Endometrium (tissue), 2 donors: Measurements from ENCODE around the gene HRH2.
"Not testable (repeated sequence)": the region's sequence is repeated elsewhere in the genome, so short reads cannot be mapped to it uniquely, and the experiment has no call there.

Experiments
- FAIRE-seq: peaks from 2 replicates; lab custom pipeline; 2012; peaks lifted over from hg19 to GRCh38; lab: Jason Lieb, UNC
- donor health status: control.
- donor health status: control.

HRH2 gene

GRCh38 chr5:175714479-175715085 is 56.7 kb downstream of the HRH2 start:
- no peak for FAIRE-seq

DNA sequence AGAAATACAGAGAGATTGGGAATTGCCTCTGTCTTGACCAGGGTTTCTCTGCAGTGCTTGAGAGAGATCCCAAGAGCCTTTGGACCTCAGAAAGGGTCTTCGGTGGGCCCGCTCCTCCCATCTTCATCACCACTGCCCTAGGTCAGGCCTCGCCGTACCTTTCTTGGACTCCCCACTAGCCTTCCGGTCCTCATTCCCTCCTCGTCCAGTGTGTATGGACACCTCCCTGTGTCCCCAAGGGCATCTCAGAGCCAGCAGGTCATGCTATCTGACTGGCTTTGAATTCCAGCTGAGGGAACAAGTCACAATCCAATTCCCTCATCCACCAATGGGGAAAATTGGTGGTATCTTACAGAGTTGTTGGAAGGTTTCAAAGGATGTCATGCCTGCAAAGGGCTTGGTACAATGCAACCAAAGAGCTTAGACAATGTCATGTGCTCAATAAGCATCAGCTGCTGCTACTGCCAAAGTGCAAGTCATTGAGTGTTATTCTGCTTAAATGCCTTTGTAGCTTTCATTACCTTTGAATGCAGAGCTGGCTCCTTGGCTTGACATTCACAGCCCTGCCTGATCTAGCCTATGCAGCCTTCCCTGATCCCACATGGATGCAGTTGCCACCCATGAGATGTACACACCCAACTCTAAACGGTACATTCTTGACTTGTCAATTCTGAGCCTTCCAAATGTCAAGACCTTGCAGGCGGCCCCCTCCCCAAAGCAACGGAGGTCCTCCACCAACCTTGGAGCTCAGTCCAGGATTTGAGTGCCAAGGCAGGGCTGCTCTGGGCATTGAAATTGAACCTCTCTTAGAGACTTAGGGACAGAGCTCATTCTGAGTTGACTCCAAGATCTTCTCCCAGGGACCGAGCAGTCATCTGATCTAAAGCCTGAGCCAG is 58.0 kb downstream of the HRH2 start:
- no peak for FAIRE-seq

DNA sequence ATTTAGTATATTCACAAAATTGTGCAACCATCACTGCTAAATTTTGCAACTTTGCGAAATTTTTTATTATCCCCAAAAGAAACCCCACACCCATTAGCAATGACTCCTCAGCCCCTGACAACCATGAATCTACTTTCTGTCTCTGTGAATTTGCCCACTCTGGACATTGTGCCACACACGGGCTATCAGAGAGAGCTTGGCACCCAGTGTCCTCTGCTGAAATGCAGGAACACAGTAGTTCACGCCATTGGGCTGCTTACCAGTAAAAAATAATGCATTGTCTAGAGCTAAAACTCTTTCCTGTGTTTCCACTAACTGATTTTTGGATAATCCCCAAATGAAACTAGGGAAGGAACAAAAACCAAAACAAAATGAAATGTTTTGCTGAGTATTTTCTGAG is 60.0 kb downstream of the HRH2 start:
- FAIRE-seq = no peak

DNA sequence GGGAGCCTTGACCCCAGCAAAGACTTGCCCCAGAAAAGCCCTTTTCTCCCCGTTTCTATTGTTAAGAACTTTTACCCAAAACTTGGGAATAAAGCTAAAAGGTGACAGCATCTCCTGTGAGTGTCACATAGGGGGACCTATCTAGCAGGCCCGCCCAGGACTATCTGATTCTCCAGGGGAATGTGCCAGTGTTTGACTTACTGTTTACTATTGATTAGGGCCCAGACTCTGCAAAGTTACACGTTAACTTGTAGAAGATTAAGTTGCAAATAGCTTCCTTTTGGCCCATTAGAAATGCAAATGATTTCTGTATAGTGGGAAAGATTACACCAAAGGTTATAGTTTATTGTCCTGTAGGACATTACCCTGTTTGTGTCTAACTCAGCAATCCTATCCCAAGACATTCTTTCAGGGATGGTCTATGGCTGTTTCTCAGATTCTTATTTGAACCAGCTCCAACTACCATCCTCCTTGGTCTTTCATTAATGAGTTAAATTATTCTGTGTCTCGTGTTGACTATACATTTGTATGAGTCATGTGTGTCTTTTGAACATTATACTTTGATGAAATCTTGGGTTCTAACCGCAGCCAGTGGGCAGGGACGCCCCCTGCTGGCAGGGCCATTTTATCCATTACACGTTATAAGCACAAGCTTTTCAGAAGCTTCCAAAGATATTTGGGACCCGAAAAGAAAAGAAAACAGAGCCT is 60.7 kb downstream of the HRH2 start:
- no peak for FAIRE-seq

DNA sequence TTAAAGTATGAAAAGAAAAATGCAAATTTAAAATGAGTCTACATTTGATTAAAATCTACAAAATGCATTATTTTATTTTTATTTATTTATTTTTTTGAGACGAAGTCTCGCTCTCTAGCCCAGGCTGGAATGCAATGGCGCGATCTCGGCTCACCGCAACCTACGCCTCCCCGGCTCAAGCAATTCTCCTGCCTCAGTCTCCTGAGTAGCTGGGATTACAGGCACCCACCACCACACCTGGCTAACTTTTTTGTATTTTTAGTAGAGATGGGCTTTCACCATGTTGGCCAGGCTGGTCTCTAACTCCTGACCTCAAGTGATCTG is 61.2 kb downstream of the HRH2 start:
- not testable (repeated sequence) for FAIRE-seq

- no peak for FAIRE-seq
These were observed 66.7 kb downstream of the HRH2 start for GRCh38 chr5:175724314-175725275.

- no peak for FAIRE-seq
These were observed 70.4 kb downstream of the HRH2 start for GRCh38 chr5:175728316-175728715.

DNA sequence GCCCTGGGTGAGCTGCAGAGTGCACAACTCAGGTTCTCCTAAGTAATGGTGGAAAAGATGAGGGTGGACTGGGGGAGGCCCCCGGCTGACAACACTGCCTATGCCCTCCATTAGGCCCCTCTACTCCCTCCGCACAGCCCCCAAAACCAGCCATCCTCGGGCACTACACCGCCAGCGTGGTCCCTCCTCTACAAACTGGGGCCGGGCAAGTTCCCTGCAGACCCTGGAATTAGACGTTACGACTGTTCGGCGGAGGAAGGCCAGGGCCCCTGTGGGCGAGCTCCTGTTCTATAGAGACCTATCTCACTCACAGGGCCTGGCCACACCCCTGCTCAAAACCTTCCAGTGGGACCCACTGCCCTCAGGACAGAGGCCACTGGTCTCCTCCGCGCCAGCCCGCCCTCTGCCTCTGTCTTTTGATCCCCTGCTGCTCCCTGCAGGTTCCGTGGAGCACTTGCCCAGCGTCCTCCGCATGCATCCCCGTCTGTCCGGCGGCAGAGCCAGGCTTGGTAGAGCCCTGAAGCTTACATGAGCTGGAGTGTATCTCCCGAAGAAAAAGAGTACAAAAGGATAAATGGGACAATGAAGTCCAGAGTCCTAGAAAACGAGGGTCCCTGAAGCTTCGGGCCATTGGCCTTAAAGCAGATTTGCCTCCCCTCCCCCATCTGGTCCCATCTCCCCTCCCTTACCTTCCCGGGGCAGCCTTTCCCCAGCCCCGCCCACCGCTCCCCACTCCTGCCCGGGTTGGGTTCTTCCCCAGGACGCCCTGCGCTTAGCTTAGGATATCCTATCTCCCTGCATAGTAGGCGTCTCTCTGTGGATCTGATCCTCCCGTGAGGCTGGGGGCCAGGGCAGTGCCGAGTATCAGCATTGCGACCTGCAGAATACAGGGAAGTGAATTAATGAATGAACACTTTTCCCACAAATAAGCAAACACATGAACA is 71.3 kb downstream of the HRH2 start:
- no peak for FAIRE-seq

DNA sequence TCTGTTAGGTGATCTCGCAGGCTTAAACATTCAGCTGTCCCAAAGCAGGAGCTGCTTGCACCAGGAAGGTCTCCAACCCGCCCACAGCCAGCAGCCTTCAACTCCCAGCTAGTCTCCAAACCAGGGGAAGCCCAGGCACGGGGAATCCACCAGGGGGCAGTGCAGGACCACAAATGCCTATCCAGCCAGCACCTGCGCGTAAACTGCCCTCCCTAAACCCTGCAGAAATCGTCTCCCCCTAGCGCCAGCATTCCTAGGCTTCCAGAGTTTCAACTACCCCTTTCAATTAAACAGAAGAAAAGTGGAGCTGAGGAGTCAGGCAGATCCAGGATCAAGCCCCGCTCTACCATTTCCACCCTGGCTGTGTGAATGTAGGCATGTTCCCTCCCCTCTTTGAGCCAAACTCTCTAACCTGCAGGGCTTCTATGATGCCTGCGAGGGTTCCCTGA is 72.0 kb downstream of the HRH2 start:
- FAIRE-seq = peak; percentile 67

DNA sequence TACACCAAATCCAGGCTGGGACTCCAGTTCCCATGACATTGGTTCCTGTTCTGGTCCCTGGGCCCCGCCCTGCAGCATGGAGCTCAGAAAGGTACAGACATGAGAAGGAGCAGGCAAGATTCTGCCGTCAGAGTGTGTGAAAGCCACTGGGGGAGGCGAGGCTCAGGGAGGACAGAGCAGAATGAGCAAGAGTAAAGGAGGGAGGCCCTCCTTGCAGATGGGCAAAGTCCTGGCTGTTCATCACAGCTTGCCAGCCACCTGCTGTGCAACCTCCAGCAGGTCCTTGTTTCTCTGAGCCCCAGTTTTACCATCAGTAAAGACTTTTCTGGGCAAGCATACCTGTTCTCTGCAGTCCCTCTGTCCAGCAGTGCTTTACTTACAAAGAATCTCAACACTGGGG is 73.3 kb downstream of the HRH2 start:
- FAIRE-seq = no peak

GRCh38 chr5:175731756-175732465 is 74.0 kb downstream of the HRH2 start:
- FAIRE-seq = no peak

DNA sequence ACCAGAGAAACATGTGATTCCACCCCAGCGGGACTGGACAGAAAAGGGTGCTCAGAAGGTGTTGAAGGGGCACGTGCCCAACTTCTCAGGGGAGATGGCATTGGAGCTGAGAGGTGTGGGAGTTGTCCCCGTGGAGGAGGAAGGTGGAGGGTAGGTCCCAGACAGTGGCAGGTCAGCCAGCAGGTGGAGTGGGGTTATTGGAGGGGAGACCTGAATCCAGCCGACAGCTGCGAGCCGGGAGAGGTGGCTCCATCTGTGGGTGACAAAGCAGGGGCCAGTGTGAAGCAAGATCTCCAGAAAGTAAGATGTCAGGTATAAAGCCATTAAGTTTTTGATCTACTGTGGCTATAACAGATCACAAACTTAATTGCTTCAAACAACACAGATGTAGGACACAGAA is 75.1 kb downstream of the HRH2 start:
- FAIRE-seq = no peak

DNA sequence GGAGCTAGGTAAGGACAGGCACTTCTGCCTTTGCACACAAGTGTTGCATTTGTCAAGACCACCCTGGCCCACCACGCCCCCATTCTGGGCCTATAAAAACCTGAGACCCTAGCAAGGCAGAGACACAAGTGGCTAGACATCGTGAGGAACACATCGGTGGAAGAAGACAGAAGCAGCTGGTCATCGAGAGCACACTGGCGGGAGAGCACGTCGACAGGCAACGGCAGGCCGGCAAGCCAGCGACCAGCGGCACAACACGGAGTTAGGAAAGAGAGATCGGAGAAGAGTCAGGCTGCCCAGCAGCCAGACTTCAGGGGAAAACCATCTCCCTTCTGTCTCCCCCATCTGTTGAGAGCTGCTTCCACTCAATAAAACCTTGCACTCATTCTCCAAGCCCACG is 76.1 kb downstream of the HRH2 start:
- FAIRE-seq = no peak

DNA sequence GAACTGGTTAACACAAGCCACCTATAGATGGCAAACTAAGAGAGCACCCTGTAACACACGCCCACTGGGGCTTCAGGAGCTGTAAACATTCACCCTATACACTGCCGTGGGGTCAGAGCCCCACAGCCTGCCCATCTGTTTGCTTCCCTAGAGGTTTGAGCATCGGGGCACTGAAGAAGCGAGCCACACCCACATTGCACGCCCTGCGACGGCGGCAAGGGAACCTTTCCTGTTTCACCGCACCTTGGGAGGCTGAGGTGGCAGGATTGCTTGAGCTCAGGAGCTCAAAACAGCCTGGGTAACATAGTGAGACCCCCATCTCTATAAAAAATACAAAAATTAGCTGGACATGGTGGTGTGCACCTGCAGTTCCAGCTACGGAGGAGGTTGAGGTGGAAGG is 76.6 kb downstream of the HRH2 start:
- no peak for FAIRE-seq

GRCh38 chr5:175735701-175736100 is 77.8 kb downstream of the HRH2 start:
- FAIRE-seq = no peak

GRCh38 chr5:175736652-175737051 is 78.8 kb downstream of the HRH2 start:
- no peak for FAIRE-seq

- FAIRE-seq = no peak
These were observed 79.6 kb downstream of the HRH2 start for GRCh38 chr5:175737481-175737880.

DNA sequence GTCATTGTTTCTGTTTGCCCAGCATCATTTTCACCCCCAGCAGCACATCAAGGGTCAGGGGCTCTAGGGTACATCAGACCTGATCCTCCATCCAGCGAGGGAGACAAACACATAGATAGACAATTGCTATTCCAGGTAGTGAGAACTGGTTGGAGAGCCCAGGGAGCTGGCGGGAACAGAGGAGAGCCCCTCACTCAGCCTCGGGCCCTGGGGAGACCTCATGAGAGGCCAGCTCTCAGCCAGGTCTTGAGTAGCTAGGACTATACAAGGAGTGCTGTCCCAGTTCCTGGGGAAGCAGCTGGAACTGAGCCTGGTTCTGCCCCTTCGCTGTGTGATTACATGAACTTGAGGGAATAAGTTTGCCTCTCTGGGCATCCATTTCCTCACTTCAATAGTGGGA is 80.3 kb downstream of the HRH2 start:
- FAIRE-seq = no peak

DNA sequence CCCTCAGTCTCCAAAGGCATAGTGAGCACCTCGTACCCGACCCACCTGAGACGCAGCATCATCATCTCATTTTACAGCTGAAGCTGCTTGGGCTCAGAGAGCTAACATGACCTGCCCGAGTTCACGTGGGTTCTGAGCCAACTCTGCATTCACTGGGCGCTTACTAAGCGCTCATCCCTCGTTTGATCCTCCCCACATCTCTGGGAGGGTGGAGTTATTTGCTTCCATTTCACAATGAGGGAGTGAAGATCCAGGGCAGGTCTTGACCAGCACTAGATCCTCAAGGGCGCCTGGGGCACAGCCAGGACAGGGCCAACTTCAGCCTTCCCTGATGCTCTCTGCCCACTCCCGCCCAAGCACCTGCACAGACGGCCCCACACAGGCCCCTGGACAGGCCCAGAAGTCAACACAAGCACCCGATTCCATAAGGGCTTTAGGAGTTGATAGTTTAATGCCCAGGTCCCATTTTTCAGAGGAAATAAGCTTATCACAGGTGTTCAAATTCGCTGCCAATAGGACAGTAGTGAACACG is 80.8 kb downstream of the HRH2 start:
- no peak for FAIRE-seq

DNA sequence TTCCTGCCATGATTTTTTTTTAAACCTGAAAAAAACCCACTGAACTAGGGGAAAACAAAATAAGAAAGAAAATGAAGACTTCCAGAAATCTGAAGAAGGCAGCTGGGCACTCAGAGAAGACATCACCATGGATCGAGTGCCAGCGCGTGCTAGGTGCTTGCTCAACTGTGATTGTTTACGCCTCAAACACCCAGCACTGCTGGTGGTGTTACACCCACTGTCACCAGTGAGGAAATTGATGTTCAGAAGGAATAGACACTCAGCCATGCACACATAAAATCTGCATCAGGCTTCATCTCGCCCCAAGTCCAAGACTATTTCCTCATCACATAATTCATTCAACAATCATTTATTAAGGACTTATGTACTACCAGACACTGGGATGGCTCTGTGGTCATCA is 82.1 kb downstream of the HRH2 start:
- FAIRE-seq = no peak
